Astrocyte (in vitro differentiated cells and primary cell): Measurements from ENCODE around the gene ULK4. TPM values are rescaled to one million over a fixed set of nuclear protein-coding genes. Genes with fewer than 3 reads are reported as not detected.
"Not testable (repeated sequence)": the region's sequence is repeated elsewhere in the genome, so short reads cannot be mapped to it uniquely, and the experiment has no call there.

ENCODE experiments used
- DNase-seq: peaks from one replicate; pipeline ENCODE4 v3.0.0-alpha.2; 2010; ENCODE audit warnings: low read depth
- FAIRE-seq: peaks from 2 replicates; lab custom pipeline; 2011; peaks lifted over from hg19 to GRCh38; lab: Jason Lieb, UNC
- H2AFZ ChIP-seq: 2 replicates; pipeline ENCODE4 v1.6.0; 2012; ENCODE audit warnings: low read depth, low read length, inconsistent platforms
- H3K27ac ChIP-seq: 2 replicates; pipeline ENCODE4 v1.5.1; 2011; ENCODE audit warnings: low read depth, low read length, inconsistent platforms
- H3K27me3 ChIP-seq: 2 replicates; pipeline ENCODE4 v1.6.0; 2011; ENCODE audit warnings: low read length, inconsistent platforms; ENCODE audit not compliant: insufficient read depth
- H3K36me3 ChIP-seq: 2 replicates; pipeline ENCODE4 v1.5.1; 2011; ENCODE audit warnings: low read length, inconsistent platforms; ENCODE audit not compliant: insufficient read depth
- H3K4me1 ChIP-seq: 2 replicates; pipeline ENCODE4 v1.5.1; 2011; ENCODE audit warnings: low read length, inconsistent platforms; ENCODE audit not compliant: insufficient read depth
- H3K4me2 ChIP-seq: 2 replicates; pipeline ENCODE4 v1.6.0; 2012; ENCODE audit warnings: low read length, inconsistent platforms
- H3K4me3 ChIP-seq: 2 replicates; pipeline ENCODE4 v1.5.1; 2011; ENCODE audit warnings: low read depth, mild to moderate bottlenecking, low read length, inconsistent platforms; ENCODE audit not compliant: insufficient read depth
- H3K79me2 ChIP-seq: 2 replicates; pipeline ENCODE4 v1.6.0; 2012; ENCODE audit warnings: mild to moderate bottlenecking, low read length, inconsistent platforms; ENCODE audit not compliant: insufficient read depth
- H3K9ac ChIP-seq: 2 replicates; pipeline ENCODE4 v1.6.0; 2012; ENCODE audit warnings: mild to moderate bottlenecking, low read length, inconsistent platforms
- H3K9me3 ChIP-seq: 2 replicates; pipeline ENCODE4 v1.5.1; 2012; ENCODE audit warnings: low read depth, mild to moderate bottlenecking, low read length, inconsistent platforms; ENCODE audit not compliant: insufficient read depth
- H4K20me1 ChIP-seq: 2 replicates; pipeline ENCODE4 v1.6.0; 2012; ENCODE audit warnings: low read length, inconsistent platforms; ENCODE audit not compliant: insufficient read depth
- H3K27ac Mint-ChIP-seq: one replicate; pipeline ENCODE4 v1.8.0; 2021; ENCODE audit warnings: mild to moderate bottlenecking, mixed read lengths; ENCODE audit not compliant: unreplicated experiment
- H3K27me3 Mint-ChIP-seq: one replicate; pipeline ENCODE4 v1.8.0; 2021; ENCODE audit warnings: low read depth, mixed read lengths; ENCODE audit not compliant: unreplicated experiment
- H3K36me3 Mint-ChIP-seq: one replicate; pipeline ENCODE4 v1.8.0; 2021; ENCODE audit warnings: low read depth, mixed read lengths; ENCODE audit not compliant: unreplicated experiment
- H3K4me1 Mint-ChIP-seq: one replicate; pipeline ENCODE4 v1.8.0; 2021; ENCODE audit warnings: low read depth, mixed read lengths; ENCODE audit not compliant: unreplicated experiment
- H3K4me3 Mint-ChIP-seq: one replicate; pipeline ENCODE4 v1.8.0; 2021; ENCODE audit warnings: mild to moderate bottlenecking, moderate library complexity, mixed read lengths; ENCODE audit not compliant: unreplicated experiment
- H3K9me3 Mint-ChIP-seq: one replicate; pipeline ENCODE4 v1.8.0; 2021; ENCODE audit warnings: mild to moderate bottlenecking, mixed read lengths; ENCODE audit not compliant: unreplicated experiment
- EZH2 ChIP-seq: IDR thresholded peaks from 2 replicates; pipeline ENCODE4 v1.6.1; 2012; ENCODE audit warnings: mild to moderate bottlenecking, low read length, inconsistent platforms; ENCODE audit not compliant: insufficient read depth
- total RNA-seq: library from RNA; stranded (reverse); gene quantifications from 2 replicates; pipeline ENCODE4 v1.2.1, GENCODE V29; 2021
- TF ChIP-seq, protein P1 (sequence below): IDR thresholded peaks from 2 replicates; pipeline ENCODE4 v1.5.1; 2011; ENCODE audit warnings: low read depth, mild to moderate bottlenecking, inconsistent platforms, low read length, moderate library complexity; ENCODE audit not compliant: insufficient read depth

Gene ULK4
- total RNA-seq, 1 donor from 2014 or later = 6.6 TPM

DNA sequence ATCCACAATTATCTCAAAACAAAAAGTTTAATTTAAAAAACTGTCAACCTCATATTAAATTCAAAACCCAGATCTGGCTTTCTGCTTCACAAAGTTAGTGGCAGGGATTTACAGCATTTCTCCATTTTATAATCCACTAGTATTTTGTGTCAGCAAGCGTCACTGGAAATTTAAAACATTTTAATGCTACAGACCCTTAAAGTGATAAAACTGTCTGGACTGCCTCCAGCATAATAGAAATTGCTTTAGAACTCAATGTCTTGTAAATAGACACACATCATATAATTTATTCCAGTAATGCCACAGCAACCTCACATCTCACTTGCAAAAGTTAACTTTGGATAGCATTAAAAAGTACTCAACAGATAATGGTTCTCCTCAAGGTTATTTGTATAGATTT lies 116.1 kb downstream of the ULK4 start:
- no peaks in the 10 kb centered on the region for H3K4me1 ChIP-seq
- H3K9ac ChIP-seq = no peak overlapping the region
- H3K4me3 ChIP-seq = no peak overlapping the region
- H2AFZ ChIP-seq = no peak overlapping the region
- DNase-seq (no peak), FAIRE-seq (no peak)
- Mint-ChIP-seq H3K4me1 (peaks cover 4% of the 10 kb centered on the region), H3K4me3 (no peak overlapping the region), H3K9me3 (peaks cover 8% of the 10 kb centered on the region), H3K27ac (no peak overlapping the region), H3K36me3 (peaks cover 19% of the 10 kb centered on the region), H3K27me3 (no peaks in the 10 kb centered on the region)
- H3K4me2 ChIP-seq = no peak overlapping the region
- no peaks in the 10 kb centered on the region for H4K20me1 ChIP-seq
- H3K27me3 ChIP-seq = no peaks in the 10 kb centered on the region
- H3K9me3 ChIP-seq = no peaks in the 10 kb centered on the region
- H3K36me3 ChIP-seq = no peaks in the 10 kb centered on the region
- TF ChIP-seq EZH2 = no peak
- TF ChIP-seq, protein P1, sequence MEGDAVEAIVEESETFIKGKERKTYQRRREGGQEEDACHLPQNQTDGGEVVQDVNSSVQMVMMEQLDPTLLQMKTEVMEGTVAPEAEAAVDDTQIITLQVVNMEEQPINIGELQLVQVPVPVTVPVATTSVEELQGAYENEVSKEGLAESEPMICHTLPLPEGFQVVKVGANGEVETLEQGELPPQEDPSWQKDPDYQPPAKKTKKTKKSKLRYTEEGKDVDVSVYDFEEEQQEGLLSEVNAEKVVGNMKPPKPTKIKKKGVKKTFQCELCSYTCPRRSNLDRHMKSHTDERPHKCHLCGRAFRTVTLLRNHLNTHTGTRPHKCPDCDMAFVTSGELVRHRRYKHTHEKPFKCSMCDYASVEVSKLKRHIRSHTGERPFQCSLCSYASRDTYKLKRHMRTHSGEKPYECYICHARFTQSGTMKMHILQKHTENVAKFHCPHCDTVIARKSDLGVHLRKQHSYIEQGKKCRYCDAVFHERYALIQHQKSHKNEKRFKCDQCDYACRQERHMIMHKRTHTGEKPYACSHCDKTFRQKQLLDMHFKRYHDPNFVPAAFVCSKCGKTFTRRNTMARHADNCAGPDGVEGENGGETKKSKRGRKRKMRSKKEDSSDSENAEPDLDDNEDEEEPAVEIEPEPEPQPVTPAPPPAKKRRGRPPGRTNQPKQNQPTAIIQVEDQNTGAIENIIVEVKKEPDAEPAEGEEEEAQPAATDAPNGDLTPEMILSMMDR = no peak
- H3K27ac ChIP-seq = no peak overlapping the region
- H3K79me2 ChIP-seq = no peaks in the 10 kb centered on the region

GRCh38 chr3:41844256-41844655 lies 117.6 kb downstream of the ULK4 start:
- H3K36me3 ChIP-seq, H3K4me2 ChIP-seq, H3K27ac ChIP-seq, H3K4me1 ChIP-seq, DNase-seq, H3K27me3 Mint-ChIP-seq, H3K9ac ChIP-seq, H3K4me3 ChIP-seq, H2AFZ ChIP-seq, H4K20me1 ChIP-seq, H3K4me1 Mint-ChIP-seq, FAIRE-seq, H3K27ac Mint-ChIP-seq, H3K9me3 ChIP-seq, H3K4me3 Mint-ChIP-seq, H3K79me2 ChIP-seq, H3K27me3 ChIP-seq: not testable (repeated sequence)
- H3K9me3 Mint-ChIP-seq = peaks cover 12% of the 10 kb centered on the region
- H3K36me3 Mint-ChIP-seq = peaks cover 19% of the 10 kb centered on the region

DNA sequence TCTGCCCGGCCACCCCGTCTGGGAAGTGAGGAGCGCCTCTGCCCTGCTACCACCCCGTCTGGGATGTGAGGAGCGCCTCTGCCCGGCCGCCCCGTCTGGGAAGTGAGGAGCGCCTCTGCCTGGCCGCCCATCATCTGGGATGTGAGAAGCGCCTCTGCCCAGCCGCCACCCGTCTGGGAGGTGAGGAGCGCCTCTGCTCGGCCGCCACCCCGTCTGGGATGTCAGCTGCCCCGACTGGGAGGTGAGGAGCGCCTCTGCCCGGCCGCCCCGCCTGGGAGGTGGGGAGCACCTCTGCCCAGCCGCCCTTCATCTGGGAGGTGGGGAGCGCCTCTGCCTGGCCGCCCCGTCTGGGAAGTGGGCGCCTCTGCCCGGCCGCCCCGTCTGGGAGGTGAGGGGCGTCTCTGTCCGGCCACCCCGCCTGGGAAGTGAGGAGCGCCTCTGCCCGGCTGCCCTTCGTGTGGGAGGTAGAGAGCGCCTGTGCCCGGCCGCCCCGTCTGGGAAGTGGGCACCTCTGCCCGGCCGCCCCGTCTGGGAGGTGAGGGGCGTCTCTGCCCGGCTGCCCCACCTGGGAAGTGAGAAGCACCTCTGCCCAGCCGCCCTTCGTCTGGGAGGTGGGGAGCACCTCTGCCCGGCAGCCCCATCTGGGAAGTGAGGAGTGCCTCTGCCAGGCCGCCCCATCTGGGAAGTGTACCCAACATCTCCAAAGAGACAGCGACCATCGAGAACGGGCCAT lies 120.8 kb downstream of the ULK4 start:
- DNase-seq, H3K4me3 Mint-ChIP-seq, H4K20me1 ChIP-seq, H3K9me3 ChIP-seq, H3K4me1 ChIP-seq, H3K27ac Mint-ChIP-seq, H3K4me2 ChIP-seq, H3K9ac ChIP-seq, H3K36me3 ChIP-seq, H3K27ac ChIP-seq, H3K4me3 ChIP-seq, H3K27me3 ChIP-seq, H3K27me3 Mint-ChIP-seq, H3K4me1 Mint-ChIP-seq, H2AFZ ChIP-seq, H3K79me2 ChIP-seq, FAIRE-seq: not testable (repeated sequence)
- Mint-ChIP-seq H3K36me3 (peaks cover 19% of the 10 kb centered on the region), H3K9me3 (peaks cover 12% of the 10 kb centered on the region)
